ENCODE measurements around the gene CLEC2L. TPM values are rescaled to one million over a fixed set of nuclear protein-coding genes. Genes with fewer than 3 reads are reported as not detected.

The CLEC2L gene
- polyA plus RNA-seq, 3 donors, result not detected

GRCh38 chr7:139482662-139483466 is 40.6 kb upstream of the CLEC2L start:
- TF ChIP-seq CTCF (IDR thresholded peaks at IDR 0.05), result no peak
- Histone ChIP-seq H3K4me3 (replicated peaks in 1 of 3; ENCODE audit: low read depth in 2 of 3, low read length in 3 of 3) (peak overlapping the region; percentile 12 to 72 (median 36)), H3K9ac (ENCODE audit: insufficient read depth, low read length, poor library complexity, severe bottlenecking) (no peak overlapping the region), H3K27ac (ENCODE audit: low read depth in 1 of 2, low read length in 2 of 2) (no peak overlapping the region), H3K79me2 (ENCODE audit: insufficient read depth, low read length) (no peaks in the 10 kb centered on the region), H2AFZ (ENCODE audit: insufficient read depth, low read depth, low read length, poor library complexity, severe bottlenecking) (peak overlapping the region; percentile 84), H4K20me1 (ENCODE audit: insufficient read depth, low read length) (no peaks in the 10 kb centered on the region), H3K9me3 (replicated peaks in 1 of 2; ENCODE audit: control insufficient read depth in 1 of 2, insufficient read depth in 1 of 2, low read length in 2 of 2) (no peaks in the 10 kb centered on the region), H3K36me3 (replicated peaks in 1 of 2; ENCODE audit: control insufficient read depth in 1 of 2, insufficient read depth in 2 of 2, low read length in 2 of 2) (no peaks in the 10 kb centered on the region), H3K4me2 (replicated peaks; ENCODE audit: extremely low read depth, low read length, poor library complexity, severe bottlenecking) (peak overlapping the region; percentile 87), H3K27me3 (ENCODE audit: control insufficient read depth in 2 of 2, insufficient read depth in 2 of 2, low read length in 2 of 2) (peaks cover 10 to 39% of the 10 kb centered on the region in 2 donors), H3K4me1 (ENCODE audit: control insufficient read depth in 1 of 2, insufficient read depth in 2 of 2, low read length in 2 of 2) (peaks cover 14 to 20% of the 10 kb centered on the region in 2 donors)
- Mint-ChIP-seq H3K27ac (no peak overlapping the region), H3K36me3 (peaks cover 0 to 7% of the 10 kb centered on the region in 2 donors), H3K27me3 (ENCODE audit: low read depth in 3 of 3) (peaks cover 48 to 60% (median 50%) of the 10 kb centered on the region in 3 donors), H3K4me3 (peak overlapping the region; percentile 57 to 83), H3K4me1 (peaks cover 12% of the 10 kb centered on the region), H3K9me3 (peaks cover 0 to 9% (median 2%) of the 10 kb centered on the region in 7 donors)
- 6% methylated on average over 90 of the region's 90 CpGs for WGBS (ENCODE audit: insufficient coverage)
- intact Hi-C loops (cut with micrococcal nuclease), result no loop called here
- DNase-seq, result peak in 2 of 3 donors; percentile 4 to 18

- H3K27ac Mint-ChIP-seq, result no peak overlapping the region
- Histone ChIP-seq H3K36me3 (replicated peaks in 1 of 2; ENCODE audit: control insufficient read depth in 1 of 2, insufficient read depth in 2 of 2, low read length in 2 of 2) (no peaks in the 10 kb centered on the region), H3K9me3 (replicated peaks in 1 of 2; ENCODE audit: control insufficient read depth in 1 of 2, insufficient read depth in 1 of 2, low read length in 2 of 2) (peaks cover 10 to 15% of the 10 kb centered on the region in 2 donors), H2AFZ (ENCODE audit: insufficient read depth, low read depth, low read length, poor library complexity, severe bottlenecking) (no peak overlapping the region), H3K9ac (ENCODE audit: insufficient read depth, low read length, poor library complexity, severe bottlenecking) (no peak overlapping the region), H4K20me1 (ENCODE audit: insufficient read depth, low read length) (no peaks in the 10 kb centered on the region), H3K79me2 (ENCODE audit: insufficient read depth, low read length) (no peaks in the 10 kb centered on the region), H3K4me2 (replicated peaks; ENCODE audit: extremely low read depth, low read length, poor library complexity, severe bottlenecking) (no peak overlapping the region), H3K27ac (ENCODE audit: low read depth in 1 of 2, low read length in 2 of 2) (no peak overlapping the region), H3K4me3 (replicated peaks in 1 of 3; ENCODE audit: low read depth in 2 of 3, low read length in 3 of 3) (no peak overlapping the region), H3K27me3 (ENCODE audit: control insufficient read depth in 2 of 2, insufficient read depth in 2 of 2, low read length in 2 of 2) (peaks cover 3 to 24% of the 10 kb centered on the region in 2 donors), H3K4me1 (ENCODE audit: control insufficient read depth in 1 of 2, insufficient read depth in 2 of 2, low read length in 2 of 2) (peaks cover 13 to 19% of the 10 kb centered on the region in 2 donors)
- DNase-seq, result no peak
- peaks cover 3 to 23% (median 14%) of the 10 kb centered on the region in 7 donors for H3K9me3 Mint-ChIP-seq
- peak overlapping the region in 1 of 2 donors; percentile 61 for H3K4me3 Mint-ChIP-seq
- peaks cover 34 to 49% (median 45%) of the 10 kb centered on the region in 3 donors for H3K27me3 Mint-ChIP-seq (ENCODE audit: low read depth in 3 of 3)
- peaks cover 10% of the 10 kb centered on the region for H3K4me1 Mint-ChIP-seq
- intact Hi-C loops (cut with micrococcal nuclease), result no loop called here
- no peak for TF ChIP-seq CTCF (IDR thresholded peaks at IDR 0.05)
- 100% methylated on average over 1 of the region's 5 CpGs for WGBS (ENCODE audit: insufficient coverage)
- peaks cover 0 to 2% of the 10 kb centered on the region in 2 donors for H3K36me3 Mint-ChIP-seq
These were observed 36.0 kb upstream of the CLEC2L start for GRCh38 chr7:139487366-139488080.
